Smooth muscle cell of the brain vasculature (primary cell): Measurements from ENCODE around the gene METTL13.
"Not testable (repeated sequence)": the region's sequence is repeated elsewhere in the genome, so short reads cannot be mapped to it uniquely, and the experiment has no call there.

Experiments used
- DNase-seq: peaks from one replicate; pipeline ENCODE4 v3.0.0-alpha.2; 2012; ENCODE audit warnings: low read depth, low spot score

The METTL13 gene

DNA sequence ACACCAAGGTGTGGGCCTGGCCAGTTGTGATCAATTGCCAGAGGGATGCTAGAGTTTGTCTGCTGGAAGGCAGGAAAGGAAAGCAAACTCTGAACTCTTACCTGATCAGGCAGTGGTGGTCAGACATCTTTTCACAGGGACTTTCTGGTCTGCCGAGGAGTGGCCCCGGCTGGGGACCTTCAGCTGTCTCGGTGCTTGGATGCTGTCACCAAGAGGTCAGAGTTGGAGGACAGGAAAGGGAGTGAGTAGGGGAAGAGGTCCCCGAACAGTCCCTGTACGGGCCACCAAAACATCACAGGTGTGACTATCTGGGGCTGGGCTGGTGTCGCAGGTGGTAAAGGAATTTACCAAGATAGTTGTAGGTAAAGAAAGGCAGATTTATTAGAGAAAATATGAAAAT lies 17.7 kb upstream of the METTL13 start:
- DNase-seq, result no peak

DNA sequence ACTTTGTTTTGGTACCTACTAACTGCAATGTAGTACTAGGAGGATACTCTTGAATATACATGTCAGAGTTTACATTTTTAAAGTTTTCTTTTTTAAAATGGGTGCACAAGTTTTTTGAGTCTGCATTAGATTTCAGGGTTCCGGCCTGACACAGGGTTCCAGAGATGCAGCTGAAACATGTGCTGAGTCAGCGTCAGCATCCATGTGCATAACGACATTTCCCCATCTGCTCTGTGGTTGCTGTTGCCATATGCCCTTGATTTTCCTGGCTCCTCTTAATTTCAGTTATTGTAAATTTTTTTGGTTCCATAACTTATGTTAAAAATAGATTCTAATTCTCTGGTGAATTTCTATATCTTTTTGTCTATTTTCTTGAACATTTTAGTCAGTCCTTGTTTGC lies 12.3 kb upstream of the METTL13 start:
- no peak for DNase-seq

DNA sequence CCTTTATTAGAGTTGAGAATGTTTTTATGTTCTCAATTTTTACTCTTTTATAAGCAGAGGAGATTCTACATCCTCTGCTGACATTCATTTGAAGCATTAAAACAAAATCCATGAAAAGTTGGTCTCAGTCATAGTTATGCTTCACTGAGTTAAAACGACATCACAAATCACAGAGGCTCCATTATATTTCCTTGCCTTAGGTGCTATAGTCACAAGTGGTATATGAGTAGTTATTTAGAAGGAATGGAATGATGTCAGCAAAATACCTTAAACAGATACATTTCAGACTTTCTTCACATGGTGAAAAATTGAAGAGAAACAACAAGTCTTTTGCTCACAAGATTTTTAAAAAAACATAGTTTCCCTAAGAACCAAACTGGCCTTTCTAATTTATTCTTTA lies 11.7 kb upstream of the METTL13 start:
- no peak for DNase-seq

DNA sequence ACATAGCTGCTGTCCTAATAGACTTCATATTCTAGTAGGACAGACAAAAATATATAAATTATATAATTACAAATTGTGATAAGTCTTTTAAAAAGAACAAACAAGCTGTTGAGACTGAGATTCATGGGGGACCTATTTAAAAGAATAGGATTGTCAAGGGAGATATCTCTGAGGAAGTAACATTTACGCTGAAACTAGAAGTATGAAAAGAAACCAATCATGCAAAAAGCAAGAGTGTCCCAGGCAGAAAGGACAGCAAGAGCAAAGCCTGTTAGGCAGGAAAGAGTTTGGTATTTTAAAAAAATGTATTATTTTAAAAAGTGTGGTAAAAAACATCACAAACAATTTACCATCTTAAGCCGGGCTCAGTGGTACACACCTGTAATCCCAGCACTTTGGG lies 9.1 kb upstream of the METTL13 start:
- DNase-seq, result no peak

DNA sequence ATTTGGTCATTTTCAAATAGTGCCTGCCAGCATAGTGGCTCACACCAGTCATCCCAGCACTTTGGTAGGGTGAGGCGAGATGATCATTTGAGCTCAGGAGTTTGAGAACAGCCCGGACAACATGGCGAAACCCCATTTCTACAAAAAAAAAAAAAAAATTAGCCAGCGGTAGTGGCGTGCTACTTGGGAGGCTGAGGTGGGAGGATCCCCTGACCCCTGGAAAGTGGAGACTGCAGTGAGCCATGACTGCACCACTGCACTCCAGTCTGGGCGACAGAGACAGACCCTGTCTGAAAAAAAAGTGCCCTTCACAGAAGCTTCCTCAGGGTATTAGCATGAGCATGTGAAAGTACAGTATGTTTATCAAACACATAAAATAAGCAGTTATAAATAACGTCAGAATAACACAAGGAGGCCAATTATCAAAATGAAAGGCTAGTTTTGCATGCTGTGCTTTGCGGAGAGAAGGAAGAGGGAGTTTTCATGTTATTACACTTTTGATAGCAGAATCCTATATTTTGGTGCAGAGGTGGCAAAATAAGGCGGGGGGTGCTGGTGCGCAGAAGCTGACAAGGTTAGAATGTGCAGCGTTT lies 781 bp upstream of the METTL13 start:
- DNase-seq, result no peak

DNA sequence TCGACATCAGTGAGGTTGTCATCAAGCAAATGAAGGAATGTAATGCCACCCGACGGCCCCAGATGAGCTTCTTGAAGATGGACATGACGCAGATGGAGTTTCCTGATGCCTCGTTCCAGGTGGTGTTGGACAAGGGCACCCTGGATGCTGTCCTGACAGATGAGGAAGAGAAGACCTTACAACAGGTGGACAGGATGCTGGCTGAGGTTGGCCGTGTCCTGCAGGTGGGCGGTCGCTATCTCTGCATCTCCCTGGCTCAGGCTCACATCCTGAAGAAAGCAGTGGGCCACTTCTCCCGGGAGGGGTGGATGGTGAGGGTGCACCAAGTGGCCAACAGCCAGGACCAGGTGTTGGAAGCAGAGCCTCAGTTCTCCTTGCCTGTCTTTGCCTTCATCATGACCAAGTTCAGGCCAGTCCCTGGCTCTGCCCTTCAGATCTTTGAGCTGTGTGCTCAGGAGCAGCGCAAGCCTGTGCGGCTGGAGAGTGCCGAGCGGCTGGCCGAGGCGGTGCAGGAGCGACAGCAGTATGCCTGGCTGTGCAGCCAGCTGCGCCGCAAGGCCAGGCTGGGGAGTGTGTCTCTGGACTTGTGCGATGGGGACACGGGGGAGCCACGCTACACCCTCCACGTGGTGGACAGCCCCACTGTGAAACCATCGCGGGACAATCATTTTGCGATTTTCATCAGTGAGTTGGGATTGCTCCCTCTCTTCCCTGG lies 2.5 kb downstream of the METTL13 start:
- DNase-seq, result no peak

DNA sequence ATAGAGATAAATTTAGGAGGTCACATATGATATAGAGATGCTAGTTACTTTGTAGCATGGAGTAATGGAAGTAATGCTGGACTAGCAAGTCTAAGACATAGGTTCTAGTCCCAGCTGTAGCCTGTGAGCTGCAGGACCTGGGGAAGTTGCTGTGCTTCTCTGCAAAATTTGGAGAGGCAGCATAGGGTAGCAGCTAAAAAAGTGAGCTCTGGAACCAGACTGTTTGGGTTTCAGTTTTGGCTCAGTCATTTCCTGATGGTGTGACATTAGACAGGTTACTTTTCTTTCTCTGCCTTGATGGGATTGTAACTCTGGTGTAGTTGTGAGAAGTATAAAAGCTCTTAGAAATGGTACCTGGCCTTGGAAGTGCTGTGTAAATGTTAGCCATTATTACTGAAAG lies 3.3 kb downstream of the METTL13 start:
- DNase-seq, result no peak

DNA sequence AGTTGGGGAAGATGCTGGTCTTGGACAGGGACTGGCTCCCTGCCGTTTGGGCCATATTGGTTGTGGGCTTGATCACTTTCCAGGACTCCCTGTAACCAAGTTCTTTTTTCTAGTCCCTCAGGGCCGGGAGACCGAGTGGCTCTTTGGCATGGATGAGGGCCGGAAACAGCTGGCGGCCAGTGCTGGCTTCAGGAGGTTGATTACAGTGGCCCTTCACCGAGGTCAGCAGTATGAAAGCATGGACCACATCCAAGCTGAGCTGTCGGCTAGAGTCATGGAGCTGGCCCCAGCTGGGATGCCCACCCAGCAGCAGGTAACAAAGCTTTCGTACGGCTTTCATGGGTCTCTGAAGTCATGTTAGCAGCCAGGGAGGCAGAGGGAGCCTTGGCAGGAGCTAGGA lies 4.3 kb downstream of the METTL13 start:
- no peak for DNase-seq

DNA sequence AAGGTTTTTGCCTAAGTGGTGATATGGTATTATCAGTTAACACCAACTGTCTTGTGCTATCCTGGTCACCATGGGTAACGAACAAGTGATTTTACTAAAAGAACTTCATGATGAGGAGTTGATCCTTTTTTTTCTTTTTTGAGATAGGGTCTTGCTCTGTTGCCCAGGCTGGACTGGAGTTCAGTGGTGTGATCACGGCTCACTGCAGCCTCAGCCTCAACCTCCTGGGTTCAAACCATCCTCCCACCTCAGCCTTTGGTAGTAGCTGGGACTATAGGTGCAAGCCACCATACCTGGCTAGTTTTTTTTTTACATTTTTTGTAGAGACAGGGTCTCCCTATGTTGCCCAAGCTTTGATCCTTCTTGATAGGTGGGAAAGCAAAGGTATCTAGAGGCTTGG lies 5.1 kb downstream of the METTL13 start:
- DNase-seq, result no peak

DNA sequence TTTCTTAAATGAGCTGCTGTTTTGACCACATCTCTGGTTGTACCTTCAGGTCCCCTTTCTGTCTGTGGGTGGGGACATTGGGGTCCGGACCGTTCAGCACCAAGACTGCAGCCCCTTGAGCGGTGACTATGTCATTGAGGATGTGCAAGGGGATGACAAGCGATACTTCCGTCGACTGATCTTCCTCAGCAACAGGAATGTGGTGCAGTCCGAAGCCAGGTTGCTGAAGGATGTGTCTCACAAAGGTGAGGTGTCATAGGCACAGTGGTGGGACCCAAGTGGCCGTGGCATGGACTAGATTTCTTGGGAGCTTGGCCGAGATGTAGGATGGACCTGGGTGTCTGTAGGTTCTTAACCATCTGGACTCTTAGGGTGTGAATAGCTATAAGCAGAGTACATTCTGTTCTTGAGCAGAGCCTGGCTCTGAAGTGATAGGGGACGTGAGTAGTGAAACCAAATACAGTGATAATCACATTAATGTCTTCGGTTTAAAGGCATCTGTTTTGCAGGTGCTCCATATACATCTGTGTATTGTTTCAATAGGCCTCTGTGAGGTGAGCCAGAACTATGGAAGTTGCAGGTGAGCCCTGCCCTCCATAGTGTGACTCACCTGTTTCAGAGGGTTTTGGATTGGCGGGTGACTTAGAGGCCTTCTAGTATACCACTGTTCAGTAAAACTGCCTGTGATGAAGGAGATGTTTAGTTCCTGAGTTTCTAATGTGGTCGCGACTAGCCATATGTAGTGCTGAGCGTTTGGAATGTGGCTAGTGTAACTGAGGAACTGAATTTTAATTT lies 6.4 kb downstream of the METTL13 start:
- no peak for DNase-seq

DNA sequence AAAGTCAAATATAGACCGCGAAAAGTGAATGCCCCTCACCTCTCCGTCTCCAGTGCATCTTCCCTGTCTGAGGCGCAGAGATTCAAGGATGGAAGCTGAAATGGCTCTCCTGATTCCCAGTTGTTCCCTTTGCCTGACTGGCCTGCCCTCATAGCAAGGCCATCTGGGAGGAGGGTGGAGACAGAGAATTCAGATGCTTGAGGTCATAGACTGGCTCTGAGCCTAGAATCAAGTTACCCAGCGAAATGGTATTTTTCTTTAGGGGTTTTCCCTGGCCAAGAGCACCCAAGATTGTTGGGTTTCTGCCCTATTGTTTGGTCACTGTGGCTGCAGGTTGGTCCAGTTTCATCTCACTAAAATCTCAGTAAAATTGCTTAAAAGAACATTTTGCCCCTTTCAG lies 7.2 kb downstream of the METTL13 start:
- DNase-seq, result no peak

DNA sequence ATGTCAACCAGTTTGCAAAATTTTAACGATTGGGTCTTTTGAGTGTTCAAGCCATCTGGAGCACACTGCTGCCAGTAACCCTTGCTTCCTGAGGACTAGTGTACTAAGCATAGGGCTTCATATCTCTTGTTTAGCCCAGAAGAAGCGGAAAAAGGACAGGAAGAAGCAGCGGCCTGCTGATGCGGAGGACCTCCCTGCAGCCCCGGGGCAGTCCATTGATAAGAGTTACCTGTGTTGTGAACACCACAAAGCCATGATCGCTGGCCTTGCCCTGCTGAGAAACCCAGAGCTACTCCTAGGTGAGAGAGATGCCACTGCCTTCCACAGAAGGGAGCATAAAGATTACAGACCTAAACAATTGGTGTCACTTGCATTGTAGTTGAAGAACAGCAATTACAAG lies 8.9 kb downstream of the METTL13 start:
- no peak for DNase-seq

DNA sequence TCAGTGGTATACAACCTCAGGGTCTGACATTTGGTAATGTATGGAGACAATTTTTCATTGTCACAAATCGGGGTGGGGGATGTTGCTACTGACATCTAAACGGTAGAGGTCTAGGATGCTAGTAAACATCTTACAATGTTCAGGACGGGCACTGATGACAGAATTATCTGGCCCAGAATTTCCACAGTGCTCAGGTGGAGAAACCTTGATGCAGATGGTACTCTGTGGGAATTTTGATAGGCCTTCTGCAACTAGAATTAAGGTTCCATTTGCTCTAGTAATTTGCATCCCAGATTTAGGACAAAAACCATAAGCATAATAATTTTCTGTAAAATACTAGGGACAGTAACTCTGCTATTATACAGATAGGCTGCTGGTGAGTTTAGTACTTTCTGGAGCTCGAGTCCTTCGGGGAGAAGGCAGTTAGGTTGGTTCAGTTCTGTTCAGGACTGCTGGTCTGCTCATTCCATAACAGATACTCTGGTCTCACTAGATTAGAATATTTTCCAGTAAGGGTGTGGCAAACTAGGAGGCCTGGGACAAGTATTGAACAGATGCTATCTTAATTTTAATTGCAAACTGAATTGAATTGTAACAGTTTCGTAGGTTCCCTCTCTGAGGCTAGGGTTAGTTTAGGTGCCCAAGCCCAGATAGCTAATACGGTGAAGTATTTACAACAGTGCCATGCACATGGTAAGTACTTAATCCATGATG lies 11.4 kb downstream of the METTL13 start:
- no peak for DNase-seq

DNA sequence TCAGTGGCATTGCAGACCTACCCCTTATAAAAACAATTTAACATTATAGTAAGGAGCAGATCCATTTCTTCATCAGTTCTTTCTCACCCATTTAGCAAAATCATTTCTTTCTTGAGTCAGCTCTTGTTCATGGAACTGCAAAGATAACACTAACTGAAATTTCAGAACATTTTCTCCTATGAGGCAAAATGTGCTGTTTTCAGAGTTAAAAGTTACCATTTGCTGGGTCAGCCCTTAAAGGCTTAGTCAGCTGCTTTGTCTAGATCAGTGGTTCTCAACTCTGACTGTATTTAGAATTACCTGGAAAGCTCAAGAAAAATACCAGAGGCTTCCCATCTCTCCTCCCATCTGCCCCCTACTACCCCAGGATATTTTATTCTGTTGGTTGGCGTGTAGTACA lies 12.2 kb downstream of the METTL13 start:
- no peak for DNase-seq

DNA sequence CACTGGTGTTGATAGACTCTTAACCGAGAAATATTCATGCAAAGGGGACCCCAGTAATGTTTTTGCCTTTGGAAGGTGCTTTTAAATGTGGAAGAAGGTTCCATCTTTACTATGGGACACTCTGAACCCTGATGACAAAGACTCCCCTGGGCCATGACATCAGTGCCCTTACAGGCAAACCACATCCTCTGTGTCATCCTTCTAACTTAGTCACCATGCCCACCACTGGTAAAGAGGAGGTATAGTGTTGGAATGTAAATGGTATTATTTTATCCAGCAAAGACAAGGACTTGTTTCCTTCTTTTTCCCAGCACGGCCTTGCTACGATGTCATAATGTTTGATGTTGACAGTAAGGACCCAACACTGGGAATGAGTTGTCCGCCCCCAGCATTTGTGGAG lies 12.6 kb downstream of the METTL13 start:
- no peak for DNase-seq

DNA sequence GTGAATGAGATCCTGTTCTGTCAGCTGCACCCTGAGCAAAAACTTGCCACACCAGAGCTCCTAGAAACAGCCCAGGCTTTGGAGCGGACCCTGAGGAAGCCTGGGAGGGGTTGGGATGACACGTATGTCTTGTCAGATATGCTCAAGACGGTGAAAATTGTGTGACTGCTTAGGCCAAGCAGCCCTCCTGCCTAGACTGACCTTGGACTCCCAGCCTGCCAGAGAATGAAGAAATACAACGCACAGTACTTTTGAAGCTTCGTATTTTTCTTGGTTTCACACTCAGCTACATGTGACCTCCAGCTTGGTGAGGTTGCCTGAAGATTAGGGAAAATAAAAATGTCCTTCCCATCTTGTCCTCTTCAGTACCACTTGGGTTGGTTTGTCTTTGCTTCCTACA lies 15.1 kb downstream of the METTL13 start:
- DNase-seq, result no peak

DNA sequence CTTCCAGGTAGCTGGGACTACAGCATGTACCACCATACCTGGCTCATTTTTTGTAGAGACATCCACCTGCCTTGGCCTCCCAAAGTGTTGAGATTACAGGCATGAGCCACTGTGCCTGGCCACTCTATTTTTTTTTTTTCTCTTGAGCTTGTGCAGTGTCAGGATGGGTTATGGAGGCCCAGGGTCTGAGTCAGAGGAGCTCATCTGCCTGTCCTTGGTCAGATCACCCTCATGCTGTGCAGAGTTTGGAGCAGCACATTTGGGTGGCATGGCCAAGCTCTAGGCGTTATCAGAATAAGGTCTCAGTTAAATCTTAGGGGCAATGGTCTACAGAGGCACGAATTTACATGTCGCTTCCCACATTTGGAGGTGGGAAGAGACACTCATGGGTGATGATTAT lies 16.9 kb downstream of the METTL13 start:
- DNase-seq, result no peak

DNA sequence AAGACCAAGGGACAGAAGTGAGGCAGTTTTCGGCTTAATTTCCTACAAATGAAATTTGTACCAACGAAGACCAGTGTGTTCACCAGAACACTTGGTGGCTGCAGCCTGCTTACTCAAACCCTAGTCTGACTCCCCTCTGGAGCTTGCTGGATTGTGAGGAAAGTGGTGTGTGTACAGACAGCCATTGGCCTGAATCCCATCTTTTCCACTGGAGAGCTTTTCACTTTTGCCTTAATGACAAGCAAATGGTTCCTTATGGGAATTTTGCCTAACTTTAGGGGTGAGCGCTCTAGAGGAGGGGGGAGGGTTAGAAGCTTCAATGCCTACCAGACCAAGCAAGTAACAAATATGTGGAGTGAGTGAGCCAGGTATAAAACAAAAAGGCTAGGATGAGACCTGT lies 17.3 kb downstream of the METTL13 start:
- DNase-seq, result no peak

DNA sequence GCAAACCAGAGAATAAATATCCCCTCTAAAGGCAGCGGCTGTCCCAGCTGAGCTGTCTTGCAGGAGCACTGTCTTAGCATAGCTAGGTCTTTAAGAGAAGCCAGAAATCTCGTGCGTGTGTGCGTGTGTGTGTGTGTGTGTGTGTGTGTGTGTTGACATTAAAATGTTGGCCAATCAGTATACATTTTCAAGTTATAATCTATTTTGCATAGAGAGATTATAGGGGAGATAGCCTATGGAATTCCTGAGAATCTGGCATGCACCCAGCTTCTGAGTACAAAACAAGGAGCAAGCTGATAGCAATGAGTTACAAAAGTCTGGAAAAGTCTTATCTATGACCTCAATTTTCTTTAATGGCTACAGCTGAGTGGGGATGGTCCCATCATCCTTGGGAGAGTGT lies 17.7 kb downstream of the METTL13 start:
- DNase-seq, result no peak

DNA sequence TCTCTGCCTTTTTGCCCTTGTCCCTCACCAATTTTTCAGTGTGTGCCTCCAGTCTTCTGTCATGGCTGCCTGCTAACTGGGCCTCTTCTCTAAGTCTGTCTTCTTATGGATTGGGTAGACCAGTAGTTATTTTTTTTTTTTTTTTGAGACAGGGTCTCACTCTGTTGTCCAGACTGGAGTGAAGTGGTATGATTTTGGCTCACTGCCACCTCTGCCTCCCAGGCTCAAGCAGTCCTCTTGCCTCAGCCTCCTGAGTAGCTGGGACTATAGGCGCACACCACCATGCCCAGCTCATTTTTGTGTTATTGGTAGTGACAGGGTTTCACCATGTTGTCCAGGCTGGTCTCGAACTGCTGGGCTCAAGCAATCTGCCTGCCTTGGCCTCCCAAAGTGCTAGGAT lies 18.2 kb downstream of the METTL13 start:
- DNase-seq, result not testable (repeated sequence)

DNA sequence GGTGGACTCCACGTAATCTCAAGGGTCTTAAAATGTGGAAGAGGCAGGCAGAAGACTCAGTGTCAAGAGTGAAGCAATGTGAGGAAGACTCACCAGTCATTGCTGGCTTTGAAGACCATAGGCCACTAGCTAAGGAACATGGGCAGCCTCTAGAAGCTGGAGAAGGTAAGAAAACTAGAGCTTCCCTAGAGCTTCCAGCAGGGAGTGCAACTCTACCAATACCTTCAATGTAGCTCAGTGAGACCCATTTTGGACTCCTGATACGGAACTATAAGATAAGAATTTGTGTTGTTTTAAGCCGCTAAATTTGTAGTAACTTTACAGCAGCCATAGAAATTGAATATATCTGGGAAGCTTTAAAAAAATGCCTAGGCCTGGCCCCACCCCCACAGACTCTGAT lies 18.9 kb downstream of the METTL13 start:
- DNase-seq, result no peak

DNA sequence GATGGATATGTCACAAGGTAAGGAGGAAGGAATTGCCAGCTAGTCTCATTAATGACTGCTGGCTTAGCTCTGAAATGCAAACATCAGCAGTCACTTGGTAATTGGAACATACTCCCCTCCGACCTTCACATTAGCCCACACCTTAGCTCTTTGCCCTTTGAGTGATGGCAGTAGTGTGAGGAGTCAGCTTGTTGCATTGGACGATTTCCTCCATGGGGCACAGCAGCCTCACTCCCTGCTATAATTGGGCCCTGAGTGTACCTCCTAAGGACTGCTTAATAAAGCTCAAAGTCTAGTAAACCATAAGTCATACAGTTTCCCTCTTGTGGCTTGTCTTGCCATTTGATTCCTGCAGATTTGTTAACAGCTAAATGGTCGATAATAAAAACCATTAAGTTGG lies 19.4 kb downstream of the METTL13 start:
- no peak for DNase-seq
